ENCODE results near the gene POLR3GL. TPM values are rescaled to one million over a fixed set of nuclear protein-coding genes. Genes with fewer than 3 reads are reported as not detected.

The POLR3GL gene
- total RNA-seq, 2 experiments from 2014 or later = 19.8 to 27.3 TPM

- BruUV-seq (replicated peaks) = no TSS peak
- no peaks in the 10 kb centered on the region for H3K9me2 ChIP-seq (ENCODE audit: insufficient read depth, low read length)
- TF ChIP-seq CTCF (conservative IDR thresholded peaks at IDR 0.05; ENCODE audit: low read length) (no peak), EZH2phosphoT487 (IDR thresholded peaks at IDR 0.05; ENCODE audit: borderline replicate concordance, low read depth, low read length) (no peak)
- peaks cover 31% of the 10 kb centered on the region; the same call in 1 of the 2 replicates for H3K79me2 ChIP-seq (ENCODE audit: insufficient read depth, low read depth, low read length)
- H3K9me3 ChIP-seq (ENCODE audit: low read length) = no peaks in the 10 kb centered on the region
- H3K4me2 ChIP-seq (ENCODE audit: low read length) = peak overlapping the region; percentile 28; the same call in 1 of the 2 replicates
- no peaks in the 10 kb centered on the region for H4K20me1 ChIP-seq (ENCODE audit: insufficient read depth, low read length)
- H2AFZ ChIP-seq (ENCODE audit: low read length) = peak overlapping the region; percentile 79; the same call in 1 of the 2 replicates
- peak overlapping the region; percentile 41 for H3K27ac ChIP-seq (ENCODE audit: low read depth, low read length, poor library complexity, severe bottlenecking)
- CTCF ChIA-PET (ENCODE audit: unreplicated experiment) = no interaction called here
- peaks cover 39% of the 10 kb centered on the region for H3K4me1 ChIP-seq (ENCODE audit: insufficient read depth, low read length, poor library complexity, severe bottlenecking)
- POLR2A ChIA-PET = interaction anchor here (0.5 to 0.6 kb wide), 2 partner anchors 29 to 72 kb away, joined by 3 to 5 read pairs; no protein-coding TSS in a partner anchor
- H3K36me3 ChIP-seq (ENCODE audit: insufficient read depth, low read length) = peaks cover 15% of the 10 kb centered on the region
- DNase-seq (ENCODE audit: low spot score) = peak; percentile 46
- H3K4me3 ChIP-seq (ENCODE audit: low read depth, low read length, poor library complexity, severe bottlenecking) = no peak overlapping the region
- intact Hi-C loops (cut with micrococcal nuclease; ENCODE audit: unreplicated experiment) = loop anchor here (5.0 kb wide), 1 partner anchor 72 kb away; the partner anchor contains the start of gene RBM8A
Observed at GRCh38 chr1:145999321-146000024, 35.0 kb downstream of the POLR3GL start.

- H3K36me3 ChIP-seq (ENCODE audit: insufficient read depth, low read length) = no peaks in the 10 kb centered on the region
Observed at GRCh38 chr1:146001709-146002108, 37.2 kb downstream of the POLR3GL start.

More at GRCh38 chr1:146001709-146002108, 37.2 kb downstream of the POLR3GL start:
- Histone ChIP-seq H3K4me2 (ENCODE audit: low read length) (no peak overlapping the region), H2AFZ (ENCODE audit: low read length) (no peak overlapping the region), H4K20me1 (ENCODE audit: insufficient read depth, low read length) (no peaks in the 10 kb centered on the region), H3K4me3 (ENCODE audit: low read depth, low read length, poor library complexity, severe bottlenecking) (no peak overlapping the region), H3K9me2 (ENCODE audit: insufficient read depth, low read length) (no peaks in the 10 kb centered on the region), H3K79me2 (ENCODE audit: insufficient read depth, low read depth, low read length) (peaks cover 8% of the 10 kb centered on the region; the same call in 1 of the 2 replicates), H3K4me1 (ENCODE audit: insufficient read depth, low read length, poor library complexity, severe bottlenecking) (peaks cover 34% of the 10 kb centered on the region), H3K27ac (ENCODE audit: low read depth, low read length, poor library complexity, severe bottlenecking) (no peak overlapping the region), H3K9me3 (ENCODE audit: low read length) (no peaks in the 10 kb centered on the region)
- DNase-seq (ENCODE audit: low spot score) = no peak
- BruUV-seq (replicated peaks) = no TSS peak
- TF ChIP-seq CTCF (conservative IDR thresholded peaks at IDR 0.05; ENCODE audit: low read length) (no peak), EZH2phosphoT487 (IDR thresholded peaks at IDR 0.05; ENCODE audit: borderline replicate concordance, low read depth, low read length) (no peak)
- POLR2A ChIA-PET = interaction anchor here (1.1 to 1.7 kb wide), 3 partner anchors 23 to 143 kb away, joined by 4 to 6 read pairs (median 6); partner anchors contain the start of genes ANKRD34A, PIAS3 and POLR3GL
- intact Hi-C loops (cut with micrococcal nuclease; ENCODE audit: unreplicated experiment) = no loop called here
- CTCF ChIA-PET (ENCODE audit: unreplicated experiment) = interaction anchor here (0.6 to 1.7 kb wide), 2 partner anchors 22 to 83 kb away, joined by 3 to 9 read pairs; partner anchors contain the start of gene PEX11B
